ENCODE data around the gene SLC6A8. TPM values are rescaled to one million over a fixed set of nuclear protein-coding genes. Genes with fewer than 3 reads are reported as not detected.
"Not testable (repeated sequence)": the region's sequence is repeated elsewhere in the genome, so short reads cannot be mapped to it uniquely, and the experiment has no call there.

Gene SLC6A8
- total RNA-seq, 1 donor from 2014 or later, result 11.4 TPM

DNA sequence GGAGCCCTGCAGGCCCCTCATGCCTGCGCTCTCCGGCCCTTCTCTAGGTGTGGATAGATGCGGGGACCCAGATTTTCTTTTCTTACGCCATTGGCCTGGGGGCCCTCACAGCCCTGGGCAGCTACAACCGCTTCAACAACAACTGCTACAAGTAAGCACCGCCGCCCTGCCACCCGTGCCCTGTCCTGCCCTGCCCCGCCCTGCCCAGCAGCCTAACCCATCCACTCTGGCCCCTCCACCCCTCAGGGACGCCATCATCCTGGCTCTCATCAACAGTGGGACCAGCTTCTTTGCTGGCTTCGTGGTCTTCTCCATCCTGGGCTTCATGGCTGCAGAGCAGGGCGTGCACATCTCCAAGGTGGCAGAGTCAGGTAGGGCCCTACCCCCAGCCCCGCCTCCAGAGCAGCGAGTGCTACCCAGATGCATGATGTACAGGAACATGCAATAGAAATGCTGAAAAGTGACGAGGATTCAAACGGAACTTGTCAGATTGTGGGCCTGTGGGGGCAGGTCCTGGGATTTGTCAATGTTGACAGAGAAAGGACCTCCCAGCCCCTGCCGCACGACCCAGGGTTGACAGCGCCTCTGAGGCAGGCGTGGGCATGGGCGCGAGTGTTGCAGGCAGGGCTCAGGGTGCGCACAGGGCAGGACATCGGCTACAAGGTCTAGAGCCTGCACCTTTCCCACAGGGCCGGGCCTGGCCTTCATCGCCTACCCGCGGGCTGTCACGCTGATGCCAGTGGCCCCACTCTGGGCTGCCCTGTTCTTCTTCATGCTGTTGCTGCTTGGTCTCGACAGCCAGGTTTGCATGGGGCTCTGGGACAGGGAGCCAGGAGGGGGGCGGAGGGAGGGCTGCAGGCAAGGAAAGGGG is 5.7 kb downstream of the SLC6A8 start:
- DNase-seq, result no peak

DNA sequence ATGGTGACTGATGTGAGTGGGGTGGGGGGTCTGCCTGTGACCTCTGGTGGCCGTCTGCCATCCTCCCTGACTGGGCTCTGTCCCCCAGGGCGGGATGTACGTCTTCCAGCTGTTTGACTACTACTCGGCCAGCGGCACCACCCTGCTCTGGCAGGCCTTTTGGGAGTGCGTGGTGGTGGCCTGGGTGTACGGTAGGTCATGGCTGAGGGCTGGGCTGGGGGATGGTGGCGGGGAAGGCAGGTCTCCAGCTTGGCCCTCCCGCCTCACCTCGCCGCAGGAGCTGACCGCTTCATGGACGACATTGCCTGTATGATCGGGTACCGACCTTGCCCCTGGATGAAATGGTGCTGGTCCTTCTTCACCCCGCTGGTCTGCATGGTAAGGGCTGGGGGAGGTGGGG is 6.5 kb downstream of the SLC6A8 start:
- DNase-seq, result not testable (repeated sequence)

DNA sequence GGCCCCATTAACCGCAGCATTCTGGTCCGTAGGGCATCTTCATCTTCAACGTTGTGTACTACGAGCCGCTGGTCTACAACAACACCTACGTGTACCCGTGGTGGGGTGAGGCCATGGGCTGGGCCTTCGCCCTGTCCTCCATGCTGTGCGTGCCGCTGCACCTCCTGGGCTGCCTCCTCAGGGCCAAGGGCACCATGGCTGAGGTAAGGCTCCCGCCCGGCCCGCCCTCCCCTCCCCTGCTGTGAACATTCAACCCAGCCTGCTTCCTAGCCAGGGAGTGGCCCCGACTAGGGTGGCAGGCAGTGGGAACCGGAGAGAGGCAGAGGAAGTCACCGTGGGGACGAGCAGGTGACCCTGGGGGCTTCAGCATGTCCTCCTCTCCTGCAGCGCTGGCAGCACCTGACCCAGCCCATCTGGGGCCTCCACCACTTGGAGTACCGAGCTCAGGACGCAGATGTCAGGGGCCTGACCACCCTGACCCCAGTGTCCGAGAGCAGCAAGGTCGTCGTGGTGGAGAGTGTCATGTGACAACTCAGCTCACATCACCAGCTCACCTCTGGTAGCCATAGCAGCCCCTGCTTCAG is 7.1 kb downstream of the SLC6A8 start:
- DNase-seq, result no peak

DNA sequence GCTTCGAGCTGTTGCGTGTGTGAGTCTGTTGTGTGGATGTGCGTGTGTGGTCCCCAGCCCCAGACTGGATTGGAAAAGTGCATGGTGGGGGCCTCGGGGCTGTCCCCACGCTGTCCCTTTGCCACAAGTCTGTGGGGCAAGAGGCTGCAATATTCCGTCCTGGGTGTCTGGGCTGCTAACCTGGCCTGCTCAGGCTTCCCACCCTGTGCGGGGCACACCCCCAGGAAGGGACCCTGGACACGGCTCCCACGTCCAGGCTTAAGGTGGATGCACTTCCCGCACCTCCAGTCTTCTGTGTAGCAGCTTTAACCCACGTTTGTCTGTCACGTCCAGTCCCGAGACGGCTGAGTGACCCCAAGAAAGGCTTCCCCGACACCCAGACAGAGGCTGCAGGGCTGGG is 8.4 kb downstream of the SLC6A8 start:
- no peak for DNase-seq

DNA sequence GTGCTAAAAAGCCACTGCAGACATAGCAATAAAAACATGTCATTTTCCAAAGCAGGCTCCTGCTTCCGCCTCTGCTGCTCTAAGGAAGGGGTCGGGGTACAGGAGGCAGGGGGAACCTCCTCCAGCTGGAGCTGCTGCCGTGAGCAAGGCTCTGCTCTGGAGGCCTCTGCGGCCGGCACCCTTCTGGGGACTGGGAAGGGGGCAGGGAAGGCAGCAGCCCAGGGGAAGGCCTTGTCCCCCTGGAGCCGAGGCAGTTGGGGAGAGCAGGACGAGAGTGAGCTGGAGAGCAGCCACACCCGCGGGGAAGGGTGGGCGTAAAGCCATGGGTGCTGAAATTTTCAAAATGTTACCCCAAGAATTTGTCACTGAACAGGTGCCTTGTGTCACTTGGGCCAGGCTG is 8.8 kb downstream of the SLC6A8 start:
- DNase-seq, result not testable (repeated sequence)

DNA sequence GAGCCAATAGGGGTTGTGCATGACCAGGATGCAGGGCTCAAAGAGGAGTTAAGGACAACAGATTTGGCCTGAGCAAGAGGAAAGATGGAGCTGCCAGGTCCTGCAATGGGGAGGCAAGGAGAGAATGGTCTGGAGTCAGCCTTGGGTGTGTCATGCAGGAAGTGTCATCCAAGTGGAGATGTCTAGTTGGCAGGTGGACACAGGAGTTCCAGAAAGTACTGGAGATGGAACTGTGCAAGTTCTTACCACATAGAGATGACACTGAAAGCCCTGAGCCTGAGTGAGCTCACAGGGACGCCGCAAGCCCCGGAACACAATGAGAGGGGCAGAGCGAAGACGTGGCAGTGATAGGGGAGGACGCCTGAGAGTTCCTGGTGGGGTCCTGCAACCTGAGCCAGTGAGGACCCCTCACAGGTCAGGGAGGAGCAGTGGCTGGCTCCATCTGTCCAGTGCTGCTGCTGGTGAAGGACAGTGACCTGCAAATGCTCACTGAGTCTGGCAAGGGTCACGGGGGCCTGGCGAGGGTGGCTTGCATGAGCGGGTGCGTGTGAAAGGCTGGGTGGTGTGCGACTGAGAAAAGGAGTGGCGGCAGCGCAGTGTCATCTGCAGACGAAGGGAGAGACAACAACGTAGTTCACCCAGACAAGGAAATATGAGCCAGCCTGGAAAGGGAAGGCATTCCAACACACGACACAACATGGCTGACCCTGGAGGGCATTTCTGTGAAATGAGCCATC is 9.4 kb downstream of the SLC6A8 start:
- DNase-seq, result not testable (repeated sequence)

DNA sequence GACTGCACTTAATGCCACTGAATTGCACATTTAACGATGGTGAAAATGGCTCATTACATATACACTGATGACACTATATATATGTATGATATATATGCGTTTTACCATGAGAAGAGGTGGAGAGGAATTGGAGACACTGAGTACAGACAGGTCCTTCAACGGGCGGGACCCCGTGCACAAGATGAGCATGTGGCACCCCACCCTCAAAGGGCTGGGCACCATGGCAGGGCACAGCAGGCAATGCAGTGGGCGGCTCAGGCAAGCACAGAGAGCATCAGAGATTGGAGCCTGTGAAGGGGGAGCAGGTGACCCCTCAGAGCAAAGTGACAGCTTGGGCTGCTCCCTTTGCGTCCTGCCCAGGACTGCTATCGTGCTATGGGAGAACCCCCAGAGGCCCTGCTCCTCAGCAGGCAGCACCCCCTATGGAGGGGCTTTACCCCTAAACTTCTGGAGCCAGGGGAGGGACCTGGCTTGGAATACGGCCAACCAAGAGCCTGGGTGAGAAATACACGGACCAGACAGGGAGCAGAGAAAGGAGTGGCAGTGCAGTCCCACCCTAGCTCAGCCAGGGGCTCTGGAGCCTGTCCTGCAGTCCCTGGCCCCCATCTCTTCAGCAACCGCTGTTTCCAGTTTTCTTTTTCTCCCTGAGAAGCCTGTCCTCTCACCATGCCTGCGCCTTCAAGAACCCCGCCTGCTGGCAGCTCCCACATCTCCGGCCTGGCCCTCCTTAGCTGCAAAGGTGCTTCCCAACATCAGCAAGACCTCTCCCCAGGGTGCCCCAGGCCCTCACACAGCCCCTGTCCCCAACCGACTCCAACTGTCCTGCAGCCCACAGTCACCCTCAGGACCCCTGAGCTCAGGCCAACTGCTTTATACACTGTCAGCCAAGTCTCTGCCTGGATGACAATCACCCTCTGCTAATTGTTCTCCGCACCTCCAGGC is 10.5 kb downstream of the SLC6A8 start:
- DNase-seq, result no peak

DNA sequence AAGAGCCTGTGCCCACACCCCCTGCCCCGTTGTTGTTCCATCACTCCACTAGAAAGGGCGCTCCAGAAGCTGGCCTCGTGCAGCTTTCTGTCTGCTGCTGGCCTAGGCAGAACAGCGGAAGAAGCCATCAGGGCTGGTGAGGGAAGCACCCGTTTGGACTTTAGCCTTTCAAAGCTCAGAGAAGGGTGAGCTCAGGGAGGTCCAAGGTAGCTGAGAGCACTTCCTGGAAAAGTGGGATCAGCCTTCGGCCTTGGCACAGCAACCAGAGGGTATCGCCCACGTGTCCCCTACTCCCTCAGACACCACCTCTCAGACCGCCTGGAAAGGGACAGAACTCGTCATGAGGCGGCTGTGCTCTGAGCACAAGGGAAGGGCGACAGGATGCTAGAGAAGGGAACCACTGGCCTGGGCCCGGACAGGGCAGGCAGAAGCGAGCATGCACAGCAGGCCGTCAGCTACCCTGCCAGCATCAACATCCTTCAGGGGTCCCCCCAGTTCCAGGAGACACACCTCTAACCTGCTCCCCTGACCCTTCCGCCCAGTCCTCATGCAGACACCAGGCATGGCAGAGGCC is 11.6 kb downstream of the SLC6A8 start:
- DNase-seq, result not testable (repeated sequence)

DNA sequence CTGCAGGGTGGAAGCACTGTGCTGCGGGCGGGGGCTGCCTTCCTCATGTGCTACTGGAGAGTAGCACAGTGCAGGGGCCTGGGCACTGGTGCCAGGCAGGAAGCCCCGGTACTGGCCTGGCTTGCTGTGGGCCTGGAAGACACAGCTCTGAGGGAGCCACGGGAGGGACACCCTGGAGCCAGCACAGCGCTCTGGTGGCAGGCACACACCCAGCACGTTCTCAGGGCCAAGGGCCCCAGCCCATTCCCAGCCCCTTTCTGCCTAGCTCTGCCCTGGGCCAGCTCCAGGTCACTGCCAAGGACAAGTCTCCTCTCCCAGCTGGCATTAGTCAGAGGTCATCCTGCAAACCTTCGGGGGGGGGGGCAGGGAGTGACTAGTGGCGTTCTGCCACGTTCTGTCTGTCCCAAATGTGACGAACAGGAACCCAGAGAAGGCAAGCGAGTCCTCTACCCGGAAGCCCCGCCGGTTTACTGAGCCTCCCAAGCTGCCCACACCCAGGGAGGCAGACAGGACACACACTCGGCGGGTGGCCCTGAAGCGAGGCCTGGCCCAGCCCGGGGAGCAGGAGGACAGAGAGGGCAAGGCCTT is 12.2 kb downstream of the SLC6A8 start:
- not testable (repeated sequence) for DNase-seq

DNA sequence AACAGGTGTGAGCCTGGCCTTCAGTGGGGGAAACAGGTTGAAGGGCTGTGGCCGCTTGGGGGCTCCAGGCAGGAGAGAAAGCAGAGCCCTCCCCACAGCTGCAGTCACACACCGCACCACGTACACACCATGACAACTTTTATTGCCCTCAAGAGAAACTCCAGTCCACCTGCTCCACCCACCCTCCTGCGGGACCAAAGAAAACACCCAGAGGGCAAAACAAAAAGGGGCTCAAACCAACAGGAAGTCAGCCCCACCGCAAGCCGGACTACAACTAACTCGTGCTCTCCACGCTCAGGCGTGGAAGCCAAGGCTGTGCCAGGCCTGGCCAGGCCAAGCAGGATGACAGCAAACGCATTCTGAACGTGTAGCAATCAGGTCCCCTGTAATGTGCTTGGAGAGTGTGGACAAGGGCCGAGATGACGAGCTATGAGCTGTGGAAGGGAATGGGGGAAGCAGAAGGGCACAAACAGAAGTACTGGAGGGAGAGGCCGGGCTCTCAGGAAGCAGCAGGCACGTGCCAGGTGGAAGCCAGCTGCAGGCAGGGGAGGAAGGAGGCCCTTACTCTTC is 12.7 kb downstream of the SLC6A8 start:
- no peak for DNase-seq

DNA sequence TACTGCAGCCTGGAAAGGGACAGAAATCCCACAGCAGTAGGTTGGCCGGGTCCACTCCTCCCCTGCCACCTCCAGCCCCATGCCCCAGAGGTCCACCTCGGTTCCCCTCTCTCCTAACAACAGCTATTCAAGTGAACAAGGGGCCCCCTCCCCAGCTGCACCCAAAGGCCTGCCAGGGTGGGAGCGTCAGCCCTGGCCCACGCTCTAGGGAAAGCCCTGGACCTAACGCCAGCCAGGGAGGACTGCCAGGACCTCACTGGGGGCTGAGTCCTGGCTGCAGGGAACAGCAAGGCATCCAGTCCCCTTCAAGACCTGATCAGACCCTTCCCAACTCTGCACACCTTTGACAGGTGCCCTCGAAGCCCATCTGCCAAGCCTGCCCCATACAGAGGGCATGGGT is 13.2 kb downstream of the SLC6A8 start:
- no peak for DNase-seq

DNA sequence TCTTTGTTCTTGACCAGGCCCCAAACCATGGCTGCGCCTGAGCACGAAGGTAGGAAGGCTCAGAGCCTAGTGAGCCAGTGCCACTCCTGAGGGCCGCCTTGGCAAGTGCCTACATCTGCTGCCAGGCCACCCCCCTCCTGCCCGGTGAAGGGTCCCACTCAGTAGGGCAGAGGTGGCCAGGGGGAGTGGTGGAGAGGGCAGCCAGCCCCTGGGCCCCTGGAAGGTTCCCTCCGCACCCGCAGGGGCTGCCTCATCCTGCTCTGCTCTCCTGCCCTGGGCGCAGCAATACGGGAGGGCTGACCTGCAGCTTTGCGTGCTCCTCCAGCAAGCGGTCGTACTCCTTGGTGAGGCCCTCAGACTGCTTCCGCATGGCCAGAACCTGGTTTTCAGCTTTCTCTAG is 14.0 kb downstream of the SLC6A8 start:
- DNase-seq, result no peak

DNA sequence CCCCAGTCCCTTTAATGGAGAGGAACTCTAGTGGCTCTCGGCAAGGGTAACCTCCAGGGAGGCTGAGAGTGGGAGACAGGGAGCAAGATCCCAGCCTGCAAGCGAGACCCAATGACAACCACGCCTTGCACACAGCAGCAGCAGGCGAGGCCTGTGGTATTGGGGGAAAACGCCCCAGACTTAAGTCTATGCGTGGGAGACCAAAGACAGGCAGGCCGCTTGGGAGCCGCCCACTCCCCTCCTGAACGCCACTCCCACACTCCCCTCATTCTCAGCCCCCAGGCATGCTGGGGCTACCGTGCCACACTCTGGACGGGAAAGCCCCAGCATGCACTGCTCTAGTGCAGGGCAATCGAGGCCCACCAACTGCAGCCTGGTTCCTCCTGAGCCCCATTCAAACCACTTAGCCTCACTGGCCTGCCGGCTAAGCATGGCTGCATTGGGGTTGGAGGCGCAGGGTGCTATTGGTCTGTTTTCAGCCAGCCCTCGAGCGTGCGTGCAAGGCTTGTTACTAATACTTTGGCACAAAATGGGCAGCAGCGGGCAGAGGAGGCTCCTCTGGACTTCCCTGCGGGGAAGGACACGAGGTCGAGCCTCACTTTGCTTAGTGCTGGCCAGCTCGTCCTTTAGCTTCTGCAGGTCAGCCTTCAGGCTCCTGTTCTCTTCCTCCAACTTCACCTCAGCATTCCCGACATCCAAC is 14.8 kb downstream of the SLC6A8 start:
- no peak for DNase-seq

DNA sequence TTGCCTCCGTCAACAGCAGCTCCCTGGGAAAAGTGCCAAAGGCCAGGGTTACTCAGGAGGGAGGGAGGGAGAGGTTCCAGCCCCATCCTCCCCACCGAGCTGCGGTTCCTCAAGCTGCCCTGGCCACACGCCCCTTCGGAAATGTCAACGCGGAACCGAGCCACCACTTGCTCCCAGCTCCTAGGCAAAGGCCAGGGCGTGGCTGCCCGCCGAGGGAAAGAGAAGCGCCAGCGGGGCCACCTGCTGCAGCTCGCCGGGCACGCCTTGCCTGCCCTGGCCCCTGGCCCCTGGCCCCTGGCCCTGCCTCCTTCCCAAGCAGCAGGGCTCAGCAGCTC is 15.3 kb downstream of the SLC6A8 start:
- DNase-seq, result no peak

DNA sequence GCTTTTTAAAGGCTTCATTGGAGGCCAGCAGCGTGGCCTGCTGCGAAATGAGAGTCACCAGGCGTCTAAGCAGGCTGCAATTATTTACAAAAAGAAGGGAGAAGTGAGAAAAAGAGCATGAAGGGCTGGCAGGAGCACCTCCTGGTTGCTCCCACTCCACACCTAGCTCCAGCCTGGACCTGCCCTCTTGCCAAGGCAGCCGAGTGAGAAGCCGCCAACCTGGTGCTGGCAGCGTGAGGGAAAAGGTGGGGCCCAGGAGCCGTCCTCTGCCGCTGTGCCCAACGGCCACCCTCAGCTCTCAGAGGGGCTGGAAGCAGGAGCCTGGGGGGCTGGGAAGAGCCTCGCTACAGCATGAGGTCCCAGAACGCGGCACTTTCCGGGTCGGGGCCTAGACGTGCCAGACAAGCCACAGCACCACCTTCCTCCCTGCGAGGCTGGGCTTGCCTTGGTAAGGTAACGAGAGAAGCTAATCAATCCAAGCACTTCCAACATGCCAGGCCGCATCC is 16.3 kb downstream of the SLC6A8 start:
- no peak for DNase-seq

DNA sequence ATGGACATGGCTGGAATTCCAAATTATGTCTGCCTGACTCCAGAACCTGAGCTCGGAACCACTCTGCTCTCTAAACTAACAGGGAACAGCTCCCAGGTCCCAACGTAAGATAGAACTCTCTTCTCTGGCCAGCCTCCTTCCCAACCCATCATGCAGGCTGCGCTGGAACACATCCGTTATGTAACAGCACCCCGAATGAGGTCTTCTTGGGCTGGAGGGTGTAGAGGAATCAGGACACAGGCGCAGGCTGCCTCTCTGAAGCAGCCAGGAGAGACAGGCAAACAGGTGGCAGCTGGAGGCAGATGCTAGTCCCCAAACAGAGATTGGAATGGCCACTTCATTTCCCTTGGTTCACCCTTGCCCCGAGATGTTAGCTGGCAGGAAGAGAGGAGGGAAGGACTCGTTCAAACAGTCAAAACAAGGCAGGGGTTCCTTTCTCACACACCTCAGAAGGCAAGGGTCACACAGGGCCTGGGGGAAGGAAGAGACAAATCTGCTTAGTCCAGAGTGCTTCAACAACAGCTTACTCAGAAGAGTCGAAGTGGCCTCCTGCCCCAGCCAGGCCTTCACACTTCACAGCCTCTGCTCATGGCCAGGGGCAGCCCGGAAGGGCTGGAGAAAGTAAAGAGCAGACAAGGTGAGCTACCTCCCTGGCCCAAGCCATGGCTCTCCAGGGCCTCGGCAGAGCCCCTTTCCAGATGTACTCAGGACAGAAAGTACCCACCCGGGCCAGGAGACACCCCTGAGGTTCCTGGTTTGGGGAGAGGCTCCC is 17.1 kb downstream of the SLC6A8 start:
- not testable (repeated sequence) for DNase-seq

DNA sequence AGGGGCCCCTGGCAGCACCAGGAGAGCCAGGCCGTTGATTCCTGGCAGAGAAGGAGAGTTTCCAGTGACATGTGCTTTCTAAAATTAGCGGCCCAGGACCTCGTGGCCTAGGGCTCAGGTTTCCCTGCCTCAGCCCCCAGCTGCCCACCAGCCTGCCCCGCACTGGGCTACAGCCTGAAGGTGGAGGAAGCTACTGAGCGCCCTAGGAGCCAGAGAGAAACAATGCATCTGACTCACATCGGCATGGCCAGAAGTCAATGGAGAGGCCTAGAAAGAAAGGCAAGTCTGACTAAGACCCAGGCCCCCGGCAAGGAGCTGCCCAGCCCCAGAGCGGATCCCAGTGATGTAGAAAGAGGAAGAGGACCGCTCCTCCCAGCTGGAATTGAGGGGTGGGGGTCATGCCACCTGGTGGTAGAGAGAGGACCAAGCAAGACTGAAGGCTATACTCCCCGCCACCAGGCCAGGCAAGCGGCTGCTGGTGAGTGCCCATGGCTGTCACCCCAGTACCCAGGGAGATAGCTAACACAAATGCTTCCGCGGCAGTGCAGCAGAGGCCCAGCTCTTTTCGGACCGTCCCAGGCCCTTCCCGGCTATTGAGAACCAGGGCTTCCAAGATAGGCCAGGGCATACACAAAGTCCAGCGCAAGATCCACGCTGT is 17.8 kb downstream of the SLC6A8 start:
- not testable (repeated sequence) for DNase-seq

DNA sequence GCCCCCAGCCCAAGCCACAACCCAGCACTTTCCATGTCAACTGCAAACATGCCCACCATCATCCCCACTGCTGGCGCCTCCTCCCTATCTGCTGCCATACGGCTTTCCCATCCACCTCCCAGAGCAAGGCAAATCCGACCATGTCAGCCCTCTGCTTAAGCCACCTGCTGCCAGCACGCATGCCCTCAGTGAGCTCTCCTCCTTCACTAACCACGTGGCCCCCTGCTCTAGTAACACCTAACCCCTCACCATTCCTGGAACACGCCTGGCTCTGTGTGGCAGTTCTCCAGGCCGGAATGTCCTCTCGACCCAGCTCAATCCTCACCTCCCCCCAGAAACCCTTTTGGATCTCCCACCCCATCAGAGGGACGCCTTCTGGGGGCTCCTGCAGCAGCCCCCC is 19.1 kb downstream of the SLC6A8 start:
- no peak for DNase-seq

DNA sequence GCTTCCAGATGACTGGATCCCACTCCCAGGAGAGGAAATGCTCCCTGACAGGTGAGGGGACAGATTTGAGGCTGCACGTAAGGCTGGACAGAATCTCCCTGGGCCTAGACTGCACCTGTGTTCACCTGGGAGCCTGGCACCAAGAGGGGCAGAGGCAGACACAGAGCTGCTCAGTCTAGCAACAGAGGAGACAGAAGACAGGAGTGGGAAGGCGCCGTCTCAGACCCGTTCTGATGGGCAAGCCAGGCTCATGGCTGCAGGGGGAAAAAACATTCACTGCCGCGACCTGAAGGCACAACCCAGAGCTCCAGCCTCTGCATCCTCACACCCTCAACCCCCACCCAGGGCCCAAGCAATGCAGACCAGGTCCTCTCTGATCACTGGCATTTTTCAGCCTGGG is 19.7 kb downstream of the SLC6A8 start:
- no peak for DNase-seq
